Right lobe of liver (tissue), 4 donors: ENCODE results near the gene IGFBP1.

ENCODE experiments used
- POLR2A ChIP-seq: fragments of 450-650 bp; IDR thresholded peaks from one replicate; pipeline ENCODE4 v1.6.1; 2017; ENCODE audit warnings: antibody characterized with exemption, mild to moderate bottlenecking
- TF ChIP-seq, protein P1 (sequence below), 4 donors: fragments of 200-600 bp in 3 of 4; fragments of 450-650 bp in 1 of 4; IDR thresholded peaks; one replicate each; pipeline versions ENCODE4 v1.5.1 to v1.8.0; 2016 to 2022; ENCODE audit warnings: antibody characterized with exemption in 4 of 4, mild to moderate bottlenecking in 2 of 4
- donor health status: DM: no; HTN: no; CAD: no.
- donor health status: DM: no; HTN: no; CAD: no.
- donor health status: DM: no; HTN: yes; CAD: no.

DNA sequence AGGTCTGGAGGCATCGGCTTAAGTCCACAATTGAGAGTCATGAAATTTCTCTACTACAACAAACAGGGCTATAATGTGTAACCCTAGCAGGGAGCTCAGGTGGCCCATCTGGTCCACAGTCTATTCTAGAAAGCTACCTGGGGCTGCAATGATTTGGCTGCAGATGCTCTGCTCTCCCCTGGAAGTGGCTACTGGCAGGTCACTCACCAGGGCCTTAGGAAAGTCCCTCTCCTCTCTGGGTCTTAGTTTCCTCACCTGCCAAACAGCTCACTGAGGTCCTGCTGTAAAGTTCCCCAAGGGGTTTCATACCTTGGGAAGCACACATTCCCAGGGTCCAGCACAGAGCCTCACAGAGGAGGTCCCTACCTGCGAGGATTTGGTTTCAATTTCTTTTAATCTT is 30.3 kb downstream of the IGFBP1 start:
- TF ChIP-seq, protein P1, sequence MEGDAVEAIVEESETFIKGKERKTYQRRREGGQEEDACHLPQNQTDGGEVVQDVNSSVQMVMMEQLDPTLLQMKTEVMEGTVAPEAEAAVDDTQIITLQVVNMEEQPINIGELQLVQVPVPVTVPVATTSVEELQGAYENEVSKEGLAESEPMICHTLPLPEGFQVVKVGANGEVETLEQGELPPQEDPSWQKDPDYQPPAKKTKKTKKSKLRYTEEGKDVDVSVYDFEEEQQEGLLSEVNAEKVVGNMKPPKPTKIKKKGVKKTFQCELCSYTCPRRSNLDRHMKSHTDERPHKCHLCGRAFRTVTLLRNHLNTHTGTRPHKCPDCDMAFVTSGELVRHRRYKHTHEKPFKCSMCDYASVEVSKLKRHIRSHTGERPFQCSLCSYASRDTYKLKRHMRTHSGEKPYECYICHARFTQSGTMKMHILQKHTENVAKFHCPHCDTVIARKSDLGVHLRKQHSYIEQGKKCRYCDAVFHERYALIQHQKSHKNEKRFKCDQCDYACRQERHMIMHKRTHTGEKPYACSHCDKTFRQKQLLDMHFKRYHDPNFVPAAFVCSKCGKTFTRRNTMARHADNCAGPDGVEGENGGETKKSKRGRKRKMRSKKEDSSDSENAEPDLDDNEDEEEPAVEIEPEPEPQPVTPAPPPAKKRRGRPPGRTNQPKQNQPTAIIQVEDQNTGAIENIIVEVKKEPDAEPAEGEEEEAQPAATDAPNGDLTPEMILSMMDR (IDR thresholded peaks at IDR 0.05), result no peak
- TF ChIP-seq POLR2A, result no peak
